Measurements from ENCODE around the gene PYCARD. TPM values are rescaled to one million over a fixed set of nuclear protein-coding genes. Genes with fewer than 3 reads are reported as not detected.

The PYCARD gene
- total and polyA plus RNA-seq, 2 donors (not counting 3 experiments of a cell fraction or from before 2014, with no cell fraction given), result 19.1 to 40.1 TPM

- H3K36me3 ChIP-seq (ENCODE audit: control insufficient read depth in 2 of 2, extremely low read depth in 1 of 2, insufficient read depth in 2 of 2, low read length in 2 of 2), result no peaks in the 10 kb centered on the region
- FAIRE-seq, result no peak
- no peaks in the 10 kb centered on the region for H4K20me1 ChIP-seq (replicated peaks; ENCODE audit: control insufficient read depth, extremely low read depth, insufficient read depth, low read length)
- no peak overlapping the region for H3K9ac ChIP-seq (replicated peaks; ENCODE audit: extremely low read depth, insufficient read depth, low read length)
- H3K9me3 ChIP-seq (replicated peaks; ENCODE audit: control insufficient read depth, insufficient read depth, low read length), result no peaks in the 10 kb centered on the region
- TF ChIP-seq CTCF (IDR thresholded peaks at IDR 0.05; ENCODE audit: extremely low read depth in 1 of 2, insufficient read depth in 1 of 2, low read depth in 1 of 2, low read length in 2 of 2) (no peak), MYC (IDR thresholded peaks at IDR 0.05; ENCODE audit: low read depth, low read length) (no peak), JUN (IDR thresholded peaks at IDR 0.05; ENCODE audit: borderline replicate concordance, insufficient read depth, insufficient read length, low read depth) (no peak), POLR2AphosphoS5 (IDR thresholded peaks at IDR 0.05; ENCODE audit: insufficient read depth, low read depth, low read length) (no peak), EZH2 (IDR thresholded peaks at IDR 0.05; ENCODE audit: borderline replicate concordance, low read depth, low read length, severe bottlenecking) (no peak), GATA2 (IDR thresholded peaks at IDR 0.05; ENCODE audit: insufficient read depth, insufficient read length, low read depth, low read length) (no peak), FOS (IDR thresholded peaks at IDR 0.05; ENCODE audit: borderline replicate concordance, insufficient read depth, low read length) (no peak), MAX (IDR thresholded peaks at IDR 0.05; ENCODE audit: insufficient read depth, insufficient read length) (no peak), POLR2A (IDR thresholded peaks at IDR 0.05; ENCODE audit: low read depth, low read length) (no peak)
- H3K4me2 ChIP-seq (ENCODE audit: insufficient read depth, low read length), result no peak overlapping the region
- dilution Hi-C loops (cut with MboI; ENCODE audit: extremely low pct_ligation_motif_present, low sequenced_read_pairs), result no loop called here
- BruUV-seq (replicated peaks), result no TSS peak
- no peak for DNase-seq (ENCODE audit: low read depth, low spot score)
- no peak overlapping the region for H3K4me3 ChIP-seq (replicated peaks in 1 of 3; ENCODE audit: insufficient read depth in 1 of 3, low read depth in 1 of 3, low read length in 3 of 3)
- no peaks in the 10 kb centered on the region for H3K27me3 ChIP-seq (ENCODE audit: control insufficient read depth in 2 of 2, insufficient read depth in 2 of 2, low read length in 2 of 2)
- CTCF ChIA-PET, result no interaction called here
- no peak overlapping the region for H3K27ac ChIP-seq (ENCODE audit: insufficient read depth, low read depth, low read length)
- H2AFZ ChIP-seq (ENCODE audit: low read depth, low read length), result no peak overlapping the region
- H3K9me1 ChIP-seq (replicated peaks; ENCODE audit: control insufficient read depth, extremely low read depth, insufficient read depth, low read length), result no peaks in the 10 kb centered on the region
- H3K4me1 ChIP-seq (ENCODE audit: control insufficient read depth, extremely low read depth, insufficient read depth, low read length), result no peaks in the 10 kb centered on the region
- POLR2A ChIA-PET, result no interaction called here
- H3K79me2 ChIP-seq (ENCODE audit: control insufficient read depth, insufficient read depth, low read length), result no peaks in the 10 kb centered on the region
- intact Hi-C loops (cut with micrococcal nuclease), result no loop called here
Measured at GRCh38 chr16:31228206-31228605, 25.6 kb upstream of the PYCARD start.
